ENCODE data around the gene MBLAC1. TPM values are rescaled to one million over a fixed set of nuclear protein-coding genes. Genes with fewer than 3 reads are reported as not detected.
A peak's percentile ranks its signal among the peaks of the same experiment; 100 is the strongest.

MBLAC1 gene
- total and polyA plus RNA-seq, 9 of the 15 experiments (the other 6 are each of a cell fraction or from before 2014, with no cell fraction given): 0.03 to 3.1 (median 0.52) TPM

DNA sequence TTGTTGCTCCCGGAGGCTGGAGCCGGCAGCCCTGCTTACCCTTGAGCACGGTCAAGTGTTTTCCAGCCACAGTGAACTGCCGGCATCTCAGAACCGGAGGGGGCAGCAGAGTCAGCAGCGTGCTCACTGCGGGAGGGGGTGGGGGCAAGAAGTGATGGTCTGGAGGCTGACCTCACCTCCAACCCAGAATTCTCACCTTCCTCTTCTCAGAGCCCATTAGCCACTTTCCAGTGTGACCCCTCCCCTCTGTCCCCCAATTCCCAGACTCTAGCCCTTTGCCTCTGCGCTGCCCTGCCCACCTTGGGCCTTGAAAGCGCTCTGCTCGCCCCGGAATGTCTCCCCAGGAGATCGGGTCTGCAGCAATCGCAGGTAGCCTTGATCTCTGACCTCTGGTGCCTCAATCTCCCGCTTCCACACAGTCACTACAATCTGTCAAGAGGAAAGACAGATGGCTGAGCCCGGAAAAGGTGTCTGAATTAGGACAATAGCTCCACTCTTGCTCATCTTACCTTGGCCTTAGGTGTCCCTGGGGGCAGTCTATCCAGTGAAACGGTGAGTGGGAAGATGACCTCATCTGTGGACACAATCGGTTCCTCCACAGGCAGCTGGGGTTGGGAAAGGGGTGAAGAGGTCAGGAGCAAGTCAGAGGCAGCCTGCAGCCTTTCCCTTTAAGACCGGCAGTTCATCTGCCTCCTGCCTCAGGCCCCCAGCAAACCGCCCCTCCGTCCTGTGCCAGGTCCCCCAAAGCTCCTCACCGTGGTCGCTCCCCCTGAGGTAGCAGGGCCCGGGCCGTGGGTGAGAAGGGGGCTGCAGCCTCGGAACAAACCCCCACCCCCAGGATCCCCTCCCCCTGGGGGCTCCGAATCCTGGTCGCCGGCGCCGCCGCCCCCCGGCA lies 30.8 kb downstream of the MBLAC1 start (continued):
- TF ChIP-seq ARID1B (IDR thresholded peaks at IDR 0.05): peak; percentile 77
- 0 out of 4 replicates have a peak, but pooled peaks of 1 of the 2 experiments have one; percentile 31 for TF ChIP-seq KDM1A (IDR thresholded peaks at IDR 0.05)
- TF ChIP-seq GABPA (tag; conservative IDR thresholded peaks at IDR 0.05; ENCODE audit: low read depth): no peak
- 0 out of 2 replicates have a peak, but pooled peaks have one; percentile 28 for TF ChIP-seq STAT5A (IDR thresholded peaks at IDR 0.05; ENCODE audit: borderline replicate concordance, low read length)
- TF ChIP-seq CREB1 (IDR thresholded peaks at IDR 0.05): no peak
- 0 out of 2 replicates have a peak, but pooled peaks have one; percentile 20 for TF ChIP-seq CREB1 (CRISPR knock-in tag; IDR thresholded peaks at IDR 0.05)
- peak; percentile 37; the same call in 1 of the 2 replicates for TF ChIP-seq HCFC1 (IDR thresholded peaks at IDR 0.05; ENCODE audit: low read depth, low read length)
- TF ChIP-seq JUN (IDR thresholded peaks at IDR 0.05; ENCODE audit: borderline replicate concordance, low read depth, low read length): peak; percentile 94
- 0 out of 2 replicates have a peak, but pooled peaks have one; percentile 62 for TF ChIP-seq JUN (CRISPR knock-in tag; IDR thresholded peaks at IDR 0.05; ENCODE audit: borderline replicate concordance)
- no peak for TF ChIP-seq SREBF2 (CRISPR knock-in tag; IDR thresholded peaks at IDR 0.05)
- peak; percentile 13 to 21; a peak in 2 of 4 replicates for TF ChIP-seq FOXK2 (conservative IDR thresholded peaks at IDR 0.05 in 1 of 2, IDR thresholded peaks at IDR 0.05 in 1 of 2; ENCODE audit: low read depth in 2 of 2)
- TF ChIP-seq SLC30A9 (CRISPR knock-in tag; IDR thresholded peaks at IDR 0.05): no peak
- no peak for TF ChIP-seq ZNF174 (CRISPR knock-in tag; IDR thresholded peaks at IDR 0.05)
- TF ChIP-seq, protein P1, sequence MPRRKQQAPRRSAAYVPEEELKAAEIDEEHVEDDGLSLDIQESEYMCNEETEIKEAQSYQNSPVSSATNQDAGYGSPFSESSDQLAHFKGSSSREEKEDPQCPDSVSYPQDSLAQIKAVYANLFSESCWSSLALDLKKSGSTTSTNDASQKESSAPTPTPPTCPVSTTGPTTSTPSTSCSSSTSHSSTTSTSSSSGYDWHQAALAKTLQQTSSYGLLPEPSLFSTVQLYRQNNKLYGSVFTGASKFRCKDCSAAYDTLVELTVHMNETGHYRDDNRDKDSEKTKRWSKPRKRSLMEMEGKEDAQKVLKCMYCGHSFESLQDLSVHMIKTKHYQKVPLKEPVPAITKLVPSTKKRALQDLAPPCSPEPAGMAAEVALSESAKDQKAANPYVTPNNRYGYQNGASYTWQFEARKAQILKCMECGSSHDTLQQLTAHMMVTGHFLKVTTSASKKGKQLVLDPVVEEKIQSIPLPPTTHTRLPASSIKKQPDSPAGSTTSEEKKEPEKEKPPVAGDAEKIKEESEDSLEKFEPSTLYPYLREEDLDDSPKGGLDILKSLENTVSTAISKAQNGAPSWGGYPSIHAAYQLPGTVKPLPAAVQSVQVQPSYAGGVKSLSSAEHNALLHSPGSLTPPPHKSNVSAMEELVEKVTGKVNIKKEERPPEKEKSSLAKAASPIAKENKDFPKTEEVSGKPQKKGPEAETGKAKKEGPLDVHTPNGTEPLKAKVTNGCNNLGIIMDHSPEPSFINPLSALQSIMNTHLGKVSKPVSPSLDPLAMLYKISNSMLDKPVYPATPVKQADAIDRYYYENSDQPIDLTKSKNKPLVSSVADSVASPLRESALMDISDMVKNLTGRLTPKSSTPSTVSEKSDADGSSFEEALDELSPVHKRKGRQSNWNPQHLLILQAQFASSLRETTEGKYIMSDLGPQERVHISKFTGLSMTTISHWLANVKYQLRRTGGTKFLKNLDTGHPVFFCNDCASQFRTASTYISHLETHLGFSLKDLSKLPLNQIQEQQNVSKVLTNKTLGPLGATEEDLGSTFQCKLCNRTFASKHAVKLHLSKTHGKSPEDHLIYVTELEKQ (CRISPR knock-in tag; IDR thresholded peaks at IDR 0.05): no peak
- TF ChIP-seq, protein P2, sequence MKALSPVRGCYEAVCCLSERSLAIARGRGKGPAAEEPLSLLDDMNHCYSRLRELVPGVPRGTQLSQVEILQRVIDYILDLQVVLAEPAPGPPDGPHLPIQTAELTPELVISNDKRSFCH (CRISPR knock-in tag; IDR thresholded peaks at IDR 0.05): no peak
- TF ChIP-seq, protein P2 (tag; IDR thresholded peaks at IDR 0.05): no peak
- peak; percentile 77 for TF ChIP-seq CEBPB (tag; IDR thresholded peaks at IDR 0.05)
- no peak for TF ChIP-seq CBX5 (IDR thresholded peaks at IDR 0.05; ENCODE audit: borderline replicate concordance, low read depth)
- TF ChIP-seq, protein P3, sequence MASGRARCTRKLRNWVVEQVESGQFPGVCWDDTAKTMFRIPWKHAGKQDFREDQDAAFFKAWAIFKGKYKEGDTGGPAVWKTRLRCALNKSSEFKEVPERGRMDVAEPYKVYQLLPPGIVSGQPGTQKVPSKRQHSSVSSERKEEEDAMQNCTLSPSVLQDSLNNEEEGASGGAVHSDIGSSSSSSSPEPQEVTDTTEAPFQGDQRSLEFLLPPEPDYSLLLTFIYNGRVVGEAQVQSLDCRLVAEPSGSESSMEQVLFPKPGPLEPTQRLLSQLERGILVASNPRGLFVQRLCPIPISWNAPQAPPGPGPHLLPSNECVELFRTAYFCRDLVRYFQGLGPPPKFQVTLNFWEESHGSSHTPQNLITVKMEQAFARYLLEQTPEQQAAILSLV (tag; IDR thresholded peaks at IDR 0.05): no peak
- TF ChIP-seq HNRNPK (IDR thresholded peaks at IDR 0.05; ENCODE audit: low read depth, low read length, poor library complexity, severe bottlenecking): no peak
- no peak for TF ChIP-seq HNRNPUL1 (IDR thresholded peaks at IDR 0.05; ENCODE audit: low read length)
- no peak; the same call in 1 of the 2 replicates for TF ChIP-seq ELF2 (CRISPR knock-in tag; IDR thresholded peaks at IDR 0.05)
- TF ChIP-seq SNRNP70 (optimal IDR thresholded peaks at IDR 0.05; ENCODE audit: low read depth, low read length): no peak
- peak; percentile 29; the same call in 1 of the 2 replicates for TF ChIP-seq BHLHE40 (IDR thresholded peaks at IDR 0.05; ENCODE audit: low read length)
- TF ChIP-seq ZNF586 (CRISPR knock-in tag; conservative IDR thresholded peaks at IDR 0.05): no peak
